Germinal center (tissue), 1 donor: ENCODE measurements around the gene RAB1A.
"Not testable (repeated sequence)": the region's sequence is repeated elsewhere in the genome, so short reads cannot be mapped to it uniquely, and the experiment has no call there.

Experiments used
- DNase-seq: peaks from one replicate; pipeline ENCODE4 v3.0.0; 2012; ENCODE audit warnings: mixed read lengths, low spot score

RAB1A gene

GRCh38 chr2:65136253-65136652, 6.3 kb upstream of the RAB1A start:
- no peak for DNase-seq

GRCh38 chr2:65134158-65134557, 4.3 kb upstream of the RAB1A start:
- no peak for DNase-seq

- DNase-seq, result no peak
These were observed 3.7 kb upstream of the RAB1A start for GRCh38 chr2:65133626-65134025.

GRCh38 chr2:65132930-65133329, 3.0 kb upstream of the RAB1A start:
- not testable (repeated sequence) for DNase-seq

GRCh38 chr2:65130664-65131175, 814 bp upstream of the RAB1A start:
- no peak for DNase-seq

GRCh38 chr2:65129286-65129825, 550 bp downstream of the RAB1A start:
- peak; percentile 35 for DNase-seq

GRCh38 chr2:65128297-65129190, 1.4 kb downstream of the RAB1A start:
- no peak for DNase-seq

GRCh38 chr2:65125457-65125856, 4.4 kb downstream of the RAB1A start:
- DNase-seq, result not testable (repeated sequence)

- DNase-seq, result no peak
These were observed 7.6 kb downstream of the RAB1A start for GRCh38 chr2:65122313-65122712.

- no peak for DNase-seq
These were observed 8.8 kb downstream of the RAB1A start for GRCh38 chr2:65120990-65121693.

- DNase-seq, result no peak
These were observed 13.3 kb downstream of the RAB1A start for GRCh38 chr2:65116645-65117044.

GRCh38 chr2:65114921-65115320, 15.0 kb downstream of the RAB1A start:
- no peak for DNase-seq

- no peak for DNase-seq
These were observed 16.1 kb downstream of the RAB1A start for GRCh38 chr2:65113816-65114215.

- no peak for DNase-seq
These were observed 16.7 kb downstream of the RAB1A start for GRCh38 chr2:65113229-65113628.

- DNase-seq, result no peak
These were observed 17.3 kb downstream of the RAB1A start for GRCh38 chr2:65112633-65113032.

GRCh38 chr2:65108780-65109179, 21.1 kb downstream of the RAB1A start:
- no peak for DNase-seq

GRCh38 chr2:65107530-65107929, 22.4 kb downstream of the RAB1A start:
- DNase-seq, result no peak

- DNase-seq, result no peak
These were observed 26.7 kb downstream of the RAB1A start for GRCh38 chr2:65103013-65103715.

- DNase-seq, result no peak
These were observed 28.8 kb downstream of the RAB1A start for GRCh38 chr2:65101071-65101470.

GRCh38 chr2:65098741-65099140, 31.2 kb downstream of the RAB1A start:
- no peak for DNase-seq

- DNase-seq, result no peak
These were observed 32.1 kb downstream of the RAB1A start for GRCh38 chr2:65097844-65098243.

- DNase-seq, result no peak
These were observed 33.0 kb downstream of the RAB1A start for GRCh38 chr2:65096948-65097347.
